Effector CD4-positive, alpha-beta T cell (primary cell): ENCODE data around the gene PPP1R14D.
A peak's percentile ranks its signal among the peaks of the same experiment; 100 is the strongest.

ENCODE experiments used
- DNase-seq: peaks from one replicate; pipeline ENCODE4 v3.0.0-alpha.2; 2020

PPP1R14D gene

DNA sequence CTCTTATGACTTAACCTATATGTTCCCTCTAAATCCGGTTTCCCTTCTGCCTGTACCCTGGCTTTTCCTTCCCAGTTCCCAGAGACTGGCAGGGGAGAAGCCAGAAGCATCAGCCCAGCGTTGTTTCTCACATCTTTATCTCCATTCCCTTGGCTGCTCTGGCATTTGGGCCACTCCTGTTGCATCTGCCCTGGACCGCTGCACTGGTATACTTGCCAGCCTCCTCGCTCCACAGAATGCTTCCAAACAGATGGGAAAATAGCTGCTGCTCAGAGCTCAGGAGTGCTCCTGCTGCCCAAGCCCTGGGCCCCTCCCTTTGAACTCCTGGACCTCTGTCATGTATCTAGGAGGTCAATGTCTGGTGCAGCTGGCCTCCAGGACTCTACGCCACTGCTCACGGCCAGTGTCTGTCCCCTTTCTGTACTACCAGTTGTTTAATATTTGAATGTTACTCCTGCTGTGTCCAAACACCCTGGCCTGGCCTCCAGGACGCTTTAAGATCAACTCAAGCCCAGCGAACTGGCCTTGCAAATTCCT lies 22.1 kb upstream of the PPP1R14D start:
- no peak for DNase-seq

DNA sequence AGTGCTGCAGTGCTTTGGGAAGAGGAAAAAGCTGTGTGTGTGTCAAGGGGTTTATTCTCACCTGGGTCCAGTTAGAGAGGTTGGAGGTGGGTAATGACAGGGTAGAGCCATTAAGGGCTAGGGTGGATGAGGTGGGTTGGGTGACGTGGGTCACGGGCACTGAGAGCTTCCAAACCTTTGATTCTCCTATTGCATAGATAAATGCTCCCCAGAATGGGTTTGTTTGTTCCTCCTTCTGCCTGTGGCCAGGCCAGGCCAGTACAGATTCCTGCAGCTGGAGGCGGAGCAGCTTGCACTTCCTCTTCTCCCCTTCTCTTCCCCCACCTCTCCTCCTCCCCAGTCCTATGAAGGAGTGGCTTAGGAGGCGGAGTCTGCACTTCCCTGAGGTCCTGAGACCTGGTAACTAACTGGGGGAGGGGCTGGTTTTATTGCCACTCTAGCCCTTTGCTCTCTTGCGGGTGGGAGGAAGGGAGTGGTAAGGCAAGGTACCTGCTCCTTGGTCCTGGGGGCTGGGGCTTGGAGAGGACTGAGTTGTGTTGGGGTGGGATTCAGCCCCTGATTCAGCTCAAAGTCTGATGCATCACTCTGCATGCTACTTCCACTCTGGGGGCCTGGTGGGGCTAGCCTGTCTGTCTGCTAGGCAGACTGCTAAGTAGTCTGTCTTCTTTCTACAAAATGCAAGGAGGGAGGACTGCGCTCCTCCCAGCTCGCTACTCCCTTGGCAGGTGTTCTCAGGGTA lies 18.9 kb upstream of the PPP1R14D start:
- no peak for DNase-seq

DNA sequence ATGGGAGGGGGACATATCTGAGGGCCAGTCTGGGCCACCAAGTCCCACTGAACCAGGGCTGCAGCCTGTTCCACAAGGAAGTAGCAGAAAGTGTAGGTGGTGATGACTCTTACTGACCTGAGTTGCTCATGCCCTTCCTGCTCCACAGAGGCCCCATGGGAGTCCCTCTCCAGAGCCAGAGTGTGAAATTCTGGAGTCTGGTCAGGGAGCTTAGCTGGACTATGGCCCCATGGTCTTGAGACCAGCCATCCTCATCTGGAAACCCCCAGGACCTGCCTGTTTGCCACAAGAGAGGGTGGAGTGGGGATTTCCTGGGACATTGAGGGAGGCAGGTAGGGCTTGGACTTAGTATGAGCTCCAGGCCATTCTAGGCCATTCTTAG lies 18.3 kb upstream of the PPP1R14D start:
- DNase-seq = no peak

DNA sequence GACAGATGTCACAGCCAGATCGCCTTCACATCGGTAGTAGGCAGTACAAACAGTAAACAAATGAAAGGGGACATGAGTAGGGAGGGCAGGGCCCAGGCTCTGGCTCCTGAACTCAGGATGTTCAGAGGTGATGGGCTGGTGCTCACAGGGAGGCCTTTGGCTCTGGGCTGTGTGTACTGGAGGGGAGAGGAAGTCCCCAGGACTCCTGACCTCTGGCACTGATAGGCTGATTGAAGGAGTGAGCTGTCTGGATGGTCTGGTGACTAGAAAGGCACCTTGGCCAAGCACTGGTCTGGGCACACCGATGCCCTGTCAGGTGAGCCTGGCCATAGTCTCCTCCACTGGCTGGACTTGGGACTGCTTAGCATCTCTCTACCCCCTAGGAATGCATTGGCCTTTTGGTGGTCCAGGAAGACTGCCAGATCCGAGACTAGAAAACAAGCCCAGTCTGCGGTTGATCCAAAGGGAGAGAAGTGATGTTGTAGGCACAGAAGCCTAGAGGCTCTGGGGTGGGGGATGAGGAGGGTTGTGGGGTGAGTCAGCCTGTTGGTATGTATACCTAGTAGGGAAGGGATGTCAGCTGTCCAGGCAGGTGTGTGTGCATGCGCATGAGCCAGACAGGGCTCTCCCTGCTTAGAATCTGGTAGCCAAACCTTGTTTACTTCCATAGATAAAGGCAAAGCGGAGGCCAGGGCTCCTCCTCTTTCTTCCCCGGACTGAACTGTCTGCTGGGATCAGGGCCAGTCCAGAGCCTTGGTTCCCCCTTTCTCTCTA lies 17.2 kb upstream of the PPP1R14D start:
- no peak for DNase-seq

DNA sequence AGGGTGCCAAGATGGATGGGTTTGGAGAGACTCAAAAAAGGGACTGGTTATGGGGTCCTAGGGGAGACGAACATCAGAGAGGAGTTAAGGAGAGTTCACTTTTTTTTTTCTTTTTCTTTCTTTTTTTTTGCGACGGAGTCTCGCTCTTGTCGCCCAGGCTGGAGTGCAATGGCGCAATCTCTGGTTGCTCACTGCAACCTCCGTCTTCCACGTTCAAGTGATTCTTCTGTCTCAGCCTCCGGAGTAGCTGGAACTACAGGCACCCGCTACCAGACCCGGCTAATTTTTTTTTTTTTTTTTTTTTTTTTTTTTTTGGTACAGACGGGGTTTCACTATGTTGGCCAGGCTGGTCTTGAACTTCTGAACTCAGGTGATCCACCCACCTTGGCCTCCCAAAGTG lies 16.5 kb upstream of the PPP1R14D start:
- no peak for DNase-seq

DNA sequence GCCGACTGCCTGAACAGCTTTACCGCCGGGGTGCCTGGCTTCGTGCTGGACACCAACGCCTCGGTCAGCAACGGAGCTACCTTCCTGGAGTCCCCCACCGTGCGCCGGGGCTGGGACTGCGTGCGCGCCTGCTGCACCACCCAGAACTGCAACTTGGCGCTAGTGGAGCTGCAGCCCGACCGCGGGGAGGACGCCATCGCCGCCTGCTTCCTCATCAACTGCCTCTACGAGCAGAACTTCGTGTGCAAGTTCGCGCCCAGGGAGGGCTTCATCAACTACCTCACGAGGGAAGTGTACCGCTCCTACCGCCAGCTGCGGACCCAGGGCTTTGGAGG lies 16.2 kb upstream of the PPP1R14D start:
- DNase-seq = peak; percentile 10

DNA sequence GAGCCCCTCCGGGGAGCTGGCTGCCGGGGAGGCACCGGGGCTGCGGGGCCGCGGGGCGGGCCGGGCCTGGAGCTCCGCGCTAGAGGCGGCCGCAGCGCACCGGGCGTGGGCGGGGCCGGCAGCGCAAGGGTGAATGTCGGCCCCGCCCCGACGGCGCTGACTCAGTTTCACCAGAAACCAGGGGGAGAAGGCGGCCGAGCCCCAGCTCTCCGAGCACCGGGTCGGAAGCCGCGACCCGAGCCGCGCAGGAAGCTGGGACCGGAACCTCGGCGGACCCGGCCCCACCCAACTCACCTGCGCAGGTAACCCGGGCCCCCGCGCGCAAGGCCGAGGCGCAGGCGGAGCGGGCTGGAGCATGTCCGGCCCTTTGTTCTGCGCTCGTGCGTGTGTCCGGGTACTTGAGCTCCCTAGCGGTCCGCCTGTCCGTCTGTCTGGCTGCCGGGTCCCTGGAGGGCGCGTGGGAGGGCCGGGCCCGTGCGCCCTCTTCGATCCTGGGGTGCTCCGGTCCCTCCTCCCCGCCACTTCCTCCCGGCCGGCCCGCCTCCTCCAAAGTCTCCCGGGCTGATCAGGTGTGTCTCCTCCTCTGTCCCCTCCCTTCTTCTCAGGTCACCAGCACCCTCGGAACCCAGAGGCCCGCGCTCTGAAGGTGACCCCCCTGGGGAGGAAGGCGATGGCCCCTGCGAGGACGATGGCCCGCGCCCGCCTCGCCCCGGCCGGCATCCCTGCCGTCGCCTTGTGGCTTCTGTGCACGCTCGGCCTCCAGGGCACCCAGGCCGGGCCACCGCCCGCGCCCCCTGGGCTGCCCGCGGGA lies 15.6 kb upstream of the PPP1R14D start, which contains the start of gene SPINT1:
Gene SPINT1 (plus strand): TSS at position 164 of the 811 bp plus-strand sequence. CDS start 507 bp downstream, at position 671.
- DNase-seq = no peak

DNA sequence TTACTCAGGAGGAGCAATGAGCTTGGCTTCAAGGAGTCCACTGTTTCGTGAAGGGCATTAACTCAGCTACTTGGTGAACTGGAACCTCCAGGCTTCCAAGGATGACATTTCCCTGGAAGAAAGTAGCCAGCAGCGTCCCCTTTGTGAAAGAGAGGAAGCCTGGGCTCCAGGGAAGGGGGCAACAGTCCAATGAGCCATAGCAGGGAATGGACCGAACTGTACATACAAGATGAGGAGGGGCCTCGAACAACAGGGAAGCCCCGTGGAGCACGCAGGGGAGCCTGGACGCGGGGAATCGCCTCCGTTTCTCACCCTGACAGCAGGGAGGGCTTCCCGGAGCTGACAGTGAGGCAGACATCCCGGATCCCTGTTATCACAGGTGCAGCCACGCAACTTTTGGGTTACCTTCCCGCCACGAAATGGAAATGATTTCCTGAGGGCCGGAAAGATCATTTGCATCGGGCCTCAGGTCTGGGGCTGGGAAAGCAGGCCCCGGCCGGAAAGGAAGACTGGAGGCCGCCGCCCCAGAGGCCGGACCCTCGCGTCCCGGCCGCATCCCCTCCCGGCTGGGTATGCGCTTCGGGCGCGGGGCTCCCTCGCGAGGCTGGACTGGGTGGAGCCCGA lies 14.9 kb upstream of the PPP1R14D start:
- DNase-seq = no peak

DNA sequence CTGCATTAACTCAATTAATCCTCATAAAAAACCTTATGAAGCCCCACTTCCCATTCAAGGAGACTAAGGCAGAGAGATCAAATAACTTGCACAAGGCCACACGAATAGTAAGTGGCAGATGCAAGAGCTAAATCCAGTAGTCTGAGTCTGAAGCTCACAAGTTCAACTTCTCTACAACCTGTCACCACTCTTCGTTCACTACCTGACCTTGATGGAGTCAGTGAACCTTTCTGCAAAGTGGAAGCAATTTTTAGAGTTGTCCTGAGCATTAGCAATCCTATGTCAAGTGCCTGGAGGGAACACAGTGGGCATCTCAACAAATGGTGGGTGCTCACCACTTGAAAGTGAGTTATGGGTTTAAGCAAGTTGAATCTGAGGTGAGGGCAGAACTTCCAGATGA lies 13.2 kb upstream of the PPP1R14D start:
- DNase-seq = no peak

DNA sequence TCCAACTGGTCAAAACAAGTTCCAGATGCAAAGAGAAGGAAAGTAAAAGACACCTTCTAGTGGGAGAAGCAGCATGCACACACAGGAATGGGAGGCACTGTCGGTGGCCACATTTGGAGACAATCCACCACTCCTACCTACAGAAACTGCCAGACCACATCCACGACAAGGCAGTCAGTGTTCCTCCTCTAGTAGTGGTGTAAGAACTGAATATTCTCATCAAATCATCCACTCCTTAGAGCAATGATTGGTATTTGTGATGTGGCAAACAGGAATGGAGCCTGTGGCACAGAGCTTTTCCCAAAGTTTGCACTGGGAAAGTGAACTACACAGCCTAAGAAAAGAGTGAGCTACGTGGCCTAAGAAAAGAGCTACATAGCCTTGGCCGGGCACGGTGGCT lies 10.2 kb upstream of the PPP1R14D start:
- DNase-seq = no peak

DNA sequence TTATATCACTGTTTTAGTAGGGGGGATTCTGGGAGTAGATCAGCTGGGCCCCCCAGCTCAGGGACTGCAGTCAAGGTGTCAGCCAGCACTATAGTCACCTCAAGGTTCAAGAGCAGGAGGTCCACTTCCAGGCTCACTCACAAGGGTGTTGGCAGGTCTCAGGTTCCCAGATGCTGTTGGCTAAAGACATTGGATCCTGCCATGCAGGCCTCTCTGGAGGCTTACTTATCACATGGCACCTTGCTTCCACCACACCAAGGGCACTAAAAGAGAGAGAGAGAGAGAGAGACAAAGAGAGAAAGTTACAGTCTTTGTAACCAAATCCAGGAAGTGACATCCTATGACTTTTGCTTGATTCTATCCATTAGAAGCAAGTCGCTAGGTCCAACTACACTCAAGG lies 7.5 kb upstream of the PPP1R14D start:
- no peak for DNase-seq

DNA sequence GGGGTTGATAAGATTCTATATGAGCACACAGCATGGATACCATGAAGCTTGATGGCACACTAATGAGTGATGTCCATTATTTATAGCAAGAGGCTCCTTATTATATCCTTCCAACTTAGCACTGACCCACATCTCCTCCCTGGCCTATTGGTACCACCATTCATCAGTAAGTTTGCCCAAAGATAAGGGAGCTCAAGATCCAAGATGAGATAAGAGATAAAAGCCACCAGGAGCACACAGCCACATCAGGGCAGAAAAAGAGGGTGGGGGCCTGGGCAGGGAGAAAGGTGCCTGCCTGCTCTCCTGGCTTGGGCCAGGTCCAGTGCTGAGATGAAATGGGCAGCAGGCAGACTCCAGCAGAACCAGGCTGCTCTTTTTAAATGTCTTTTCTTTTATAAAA lies 4.4 kb upstream of the PPP1R14D start:
- DNase-seq = no peak

DNA sequence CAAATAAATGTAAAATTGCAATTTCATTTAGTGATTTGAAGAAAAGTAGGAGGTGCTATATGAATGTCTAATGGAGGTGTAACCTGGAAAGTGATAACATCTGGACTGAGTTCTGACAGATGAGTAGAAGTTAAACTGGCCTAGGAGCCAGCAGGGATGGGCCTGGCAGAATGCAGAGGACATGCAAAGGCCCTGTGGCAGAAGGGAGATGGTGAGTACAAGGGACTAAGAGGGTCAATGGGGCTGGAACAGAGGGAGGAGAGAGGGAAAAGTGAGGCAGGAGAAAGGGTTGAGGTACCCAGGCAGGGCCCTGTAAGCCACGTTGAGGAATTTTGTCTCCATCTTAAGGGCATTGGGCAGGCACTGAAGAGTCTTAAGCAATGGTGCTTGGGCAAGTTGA lies 3.4 kb upstream of the PPP1R14D start:
- DNase-seq = no peak

DNA sequence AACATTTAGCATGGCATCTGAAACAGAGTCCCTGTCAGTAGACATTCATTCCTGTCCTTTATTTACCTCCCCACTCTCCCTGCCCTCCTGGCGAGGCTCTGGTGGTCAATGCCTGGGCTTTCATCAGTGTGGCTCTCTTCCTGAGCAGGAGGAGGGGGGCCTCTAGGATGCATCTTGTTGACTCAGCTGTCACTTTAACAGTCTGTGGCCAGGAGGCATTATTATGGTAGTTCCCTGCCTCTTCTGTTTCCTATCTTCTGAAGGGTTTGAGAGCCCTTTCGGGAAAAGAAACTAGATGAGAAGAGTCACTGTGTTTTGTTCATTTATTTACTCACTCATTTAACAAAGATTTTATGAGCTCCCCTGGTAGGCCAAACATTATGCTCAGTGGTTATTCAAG lies 2.4 kb upstream of the PPP1R14D start:
- no peak for DNase-seq

DNA sequence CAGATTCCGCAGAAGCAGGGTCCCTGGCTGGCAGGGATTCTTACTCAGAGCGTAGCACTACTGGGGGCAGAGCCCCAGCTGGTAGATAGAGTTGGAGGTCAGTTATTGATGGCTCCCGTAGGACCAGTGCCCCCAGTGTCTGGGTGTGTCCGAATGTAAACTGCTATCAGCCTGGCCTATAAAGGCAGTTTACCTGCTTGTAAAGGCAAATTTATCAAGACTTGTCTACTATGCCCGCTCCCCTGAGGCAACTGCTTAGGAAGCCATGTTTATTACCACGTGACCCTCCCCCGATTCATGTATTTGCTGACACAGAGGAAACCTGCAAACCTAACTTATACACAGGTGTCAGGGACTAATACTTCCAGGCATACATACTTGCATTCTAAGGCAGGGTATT lies 607 bp upstream of the PPP1R14D start:
- no peak for DNase-seq

DNA sequence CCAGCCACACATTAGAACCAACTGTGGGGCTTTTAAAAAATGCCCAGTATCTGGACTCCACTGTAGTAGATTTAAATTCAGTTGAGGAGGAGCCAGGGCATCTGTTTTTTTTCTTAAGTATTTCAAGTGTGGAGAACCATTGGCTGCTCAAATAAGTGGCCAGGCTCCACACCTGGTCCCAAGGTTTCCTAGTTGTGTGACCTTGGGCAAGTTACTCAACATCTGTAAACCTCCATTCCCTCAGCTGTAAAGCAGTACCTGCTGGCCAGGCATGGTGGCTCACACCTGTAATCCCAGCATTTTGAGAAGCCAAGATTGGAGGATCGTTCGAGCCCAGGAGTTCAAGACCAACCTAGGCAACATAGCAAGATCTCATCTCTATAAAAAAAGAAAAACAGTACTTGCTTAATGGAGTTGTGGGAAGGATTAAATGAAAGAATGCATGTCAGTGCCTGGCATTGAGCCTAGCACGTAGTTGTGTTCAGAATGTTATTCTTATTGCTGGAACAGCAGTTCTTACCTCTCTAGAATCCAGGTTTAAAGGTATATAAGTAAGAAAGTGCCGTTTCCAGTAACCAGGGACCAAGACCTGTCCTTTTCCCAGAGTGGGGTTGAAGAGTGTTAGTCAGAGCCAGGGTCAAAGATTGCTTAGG lies 2.0 kb downstream of the PPP1R14D start:
- no peak for DNase-seq

DNA sequence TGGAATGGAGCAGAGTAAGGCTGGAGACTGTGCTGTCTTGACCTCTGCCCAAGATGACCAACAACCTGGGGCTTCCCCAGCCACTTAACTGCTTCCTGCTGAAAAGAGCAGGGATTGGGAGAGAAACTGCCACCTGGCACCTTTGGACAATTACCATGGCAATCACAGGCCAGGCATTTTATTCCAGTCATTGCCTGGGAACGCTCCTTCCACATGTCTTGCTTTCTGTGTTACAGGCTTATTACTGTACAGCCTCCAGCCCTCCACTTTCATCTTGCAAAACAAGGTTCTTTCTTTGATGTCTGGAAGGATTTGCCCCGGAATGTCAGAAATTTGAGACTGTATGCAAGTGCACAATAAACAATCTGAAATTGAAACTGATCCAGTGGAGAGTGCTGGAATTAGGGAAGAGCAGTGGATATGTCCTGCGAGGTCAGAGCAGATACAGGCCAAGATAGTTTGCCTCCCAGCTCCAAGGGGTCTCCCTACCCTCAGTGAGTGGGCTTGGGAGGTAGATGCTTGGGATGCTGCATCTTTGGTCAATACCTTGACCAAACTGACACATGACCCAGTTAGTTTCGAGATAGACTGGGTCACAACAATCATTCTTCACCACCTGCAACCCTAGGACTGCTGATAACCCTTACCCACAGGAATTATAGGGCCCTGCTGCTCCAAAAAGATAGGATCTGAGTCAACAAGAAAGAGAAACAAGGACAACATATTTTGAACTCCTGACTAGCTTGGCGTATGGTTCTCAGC lies 2.7 kb downstream of the PPP1R14D start:
- no peak for DNase-seq

DNA sequence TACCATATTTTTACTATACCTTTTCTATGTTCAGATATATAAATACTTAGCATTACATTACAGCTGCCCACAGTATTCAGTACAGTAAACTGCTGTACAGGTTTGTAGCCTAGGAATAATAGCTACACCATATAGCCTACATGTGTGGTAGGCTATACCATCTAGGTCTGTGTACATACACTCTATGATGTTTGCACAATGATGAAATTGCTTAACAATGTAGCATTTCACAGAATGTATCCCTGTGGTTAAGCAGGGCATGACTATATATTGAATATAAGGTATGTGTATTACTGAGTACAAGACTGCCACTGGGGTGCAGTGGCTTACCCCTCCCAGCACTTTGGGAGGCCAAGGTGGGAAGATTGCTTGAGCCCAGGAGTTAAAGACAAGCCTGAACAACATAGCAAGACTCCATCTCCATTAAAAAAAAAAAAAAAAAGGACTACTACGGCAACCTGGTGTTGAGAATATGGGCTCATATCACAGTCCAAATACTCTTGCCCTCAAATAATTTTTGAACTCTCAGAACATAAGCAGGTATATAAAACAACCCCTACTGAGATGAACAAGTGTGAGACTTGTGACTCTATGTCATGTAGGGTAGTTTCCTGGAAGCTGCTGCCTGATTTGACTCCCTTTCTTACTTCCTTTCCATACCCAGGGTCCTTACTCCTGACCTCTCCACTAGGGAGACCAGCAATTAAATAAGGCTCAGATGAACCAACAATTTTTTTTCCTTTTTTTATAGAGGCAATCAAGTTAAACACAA lies 4.8 kb downstream of the PPP1R14D start:
- DNase-seq = no peak

DNA sequence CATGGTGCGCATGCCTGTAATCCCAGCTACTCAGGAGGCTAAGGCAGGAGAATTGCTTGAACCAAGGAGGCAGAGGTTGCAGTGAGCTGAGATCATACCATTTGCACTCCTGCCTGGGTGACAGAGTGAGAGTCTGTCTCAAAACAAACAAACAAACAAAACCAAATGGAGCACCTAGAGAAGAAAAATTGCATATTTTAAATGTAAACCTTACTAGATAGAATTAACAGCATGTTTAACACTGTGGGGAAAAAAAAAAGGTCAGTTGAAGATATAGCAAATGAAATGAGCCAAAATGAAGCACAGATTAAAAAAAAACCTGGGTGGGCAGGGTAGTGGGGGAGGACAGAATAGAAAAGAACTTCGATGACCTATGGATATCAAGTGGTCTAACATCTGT lies 7.3 kb downstream of the PPP1R14D start:
- DNase-seq = no peak

DNA sequence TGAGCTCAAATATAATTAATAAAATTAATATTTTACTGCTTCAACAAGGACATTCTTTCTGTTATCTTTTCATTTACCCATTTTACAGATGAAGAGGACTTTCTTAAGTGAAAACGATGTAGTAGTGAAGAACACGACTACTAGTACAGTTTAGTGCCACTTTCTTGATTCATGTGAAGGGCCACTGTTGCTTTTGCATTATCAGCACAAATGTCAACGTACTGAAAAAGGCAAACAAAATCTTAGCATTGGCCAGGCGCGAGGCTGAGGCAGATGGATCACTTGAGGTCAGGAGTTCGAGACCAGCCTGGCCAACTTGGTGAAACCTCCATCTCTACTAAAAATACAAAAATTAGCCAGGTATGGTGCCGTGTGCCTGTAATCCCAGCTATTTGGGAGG lies 9.5 kb downstream of the PPP1R14D start:
- DNase-seq = no peak
